ENCODE data around the gene SIGLEC10.

Gene SIGLEC10

GRCh38 chr19:51365211-51365964 lies 52.1 kb downstream of the SIGLEC10 start:
- DNase-seq: peak; percentile 31

GRCh38 chr19:51364200-51365106 lies 53.0 kb downstream of the SIGLEC10 start:
- DNase-seq: no peak

- no peak for DNase-seq
Measured at GRCh38 chr19:51361239-51361638, 56.2 kb downstream of the SIGLEC10 start.
